GM12872 (cell line): ENCODE data around the gene FAM8A1.

Experiments
- TF ChIP-seq, protein P1 (sequence below): IDR thresholded peaks from 3 replicates; pipeline ENCODE4 v1.5.1; 2011; ENCODE audit warnings: low read depth, mild to moderate bottlenecking, low read length, moderate library complexity; ENCODE audit not compliant: insufficient read depth

FAM8A1 gene, protein sequence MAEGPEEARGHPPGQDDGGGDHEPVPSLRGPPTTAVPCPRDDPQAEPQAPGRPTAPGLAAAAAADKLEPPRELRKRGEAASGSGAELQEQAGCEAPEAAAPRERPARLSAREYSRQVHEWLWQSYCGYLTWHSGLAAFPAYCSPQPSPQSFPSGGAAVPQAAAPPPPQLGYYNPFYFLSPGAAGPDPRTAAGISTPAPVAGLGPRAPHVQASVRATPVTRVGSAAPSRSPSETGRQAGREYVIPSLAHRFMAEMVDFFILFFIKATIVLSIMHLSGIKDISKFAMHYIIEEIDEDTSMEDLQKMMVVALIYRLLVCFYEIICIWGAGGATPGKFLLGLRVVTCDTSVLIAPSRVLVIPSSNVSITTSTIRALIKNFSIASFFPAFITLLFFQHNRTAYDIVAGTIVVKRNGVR

DNA sequence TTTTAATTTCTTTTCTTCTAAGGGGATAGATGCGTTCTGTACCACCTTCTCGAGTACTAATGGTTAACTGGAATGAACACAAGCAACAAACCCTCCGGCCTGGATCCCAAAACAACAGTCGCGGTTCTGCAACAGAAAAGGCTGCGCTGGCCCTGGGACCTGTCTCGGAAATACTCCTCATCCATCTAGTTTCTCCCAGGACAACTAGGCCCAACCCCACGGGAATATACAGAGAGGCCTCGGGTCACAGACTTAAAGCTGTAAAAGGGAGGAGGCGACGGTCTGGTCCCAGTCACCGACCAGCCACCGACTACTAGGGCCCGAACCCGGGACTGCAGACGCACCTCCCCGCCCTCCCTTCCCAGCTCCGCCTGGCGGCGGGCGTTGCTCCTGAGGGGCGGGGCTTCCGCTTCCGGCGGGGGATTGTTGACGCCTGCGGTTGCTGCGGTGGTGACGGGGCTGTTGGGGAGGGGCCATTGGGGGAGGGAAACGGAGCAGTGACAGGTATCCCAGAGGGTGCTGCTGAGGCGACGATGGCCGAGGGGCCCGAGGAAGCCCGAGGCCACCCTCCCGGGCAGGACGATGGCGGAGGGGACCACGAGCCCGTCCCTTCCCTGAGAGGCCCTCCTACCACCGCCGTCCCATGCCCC is at the start of gene FAM8A1:
Gene FAM8A1 (plus strand): TSS at position 426 of the 650 bp plus-strand sequence. CDS start 108 bp downstream, at position 534.
- TF ChIP-seq, protein P1, sequence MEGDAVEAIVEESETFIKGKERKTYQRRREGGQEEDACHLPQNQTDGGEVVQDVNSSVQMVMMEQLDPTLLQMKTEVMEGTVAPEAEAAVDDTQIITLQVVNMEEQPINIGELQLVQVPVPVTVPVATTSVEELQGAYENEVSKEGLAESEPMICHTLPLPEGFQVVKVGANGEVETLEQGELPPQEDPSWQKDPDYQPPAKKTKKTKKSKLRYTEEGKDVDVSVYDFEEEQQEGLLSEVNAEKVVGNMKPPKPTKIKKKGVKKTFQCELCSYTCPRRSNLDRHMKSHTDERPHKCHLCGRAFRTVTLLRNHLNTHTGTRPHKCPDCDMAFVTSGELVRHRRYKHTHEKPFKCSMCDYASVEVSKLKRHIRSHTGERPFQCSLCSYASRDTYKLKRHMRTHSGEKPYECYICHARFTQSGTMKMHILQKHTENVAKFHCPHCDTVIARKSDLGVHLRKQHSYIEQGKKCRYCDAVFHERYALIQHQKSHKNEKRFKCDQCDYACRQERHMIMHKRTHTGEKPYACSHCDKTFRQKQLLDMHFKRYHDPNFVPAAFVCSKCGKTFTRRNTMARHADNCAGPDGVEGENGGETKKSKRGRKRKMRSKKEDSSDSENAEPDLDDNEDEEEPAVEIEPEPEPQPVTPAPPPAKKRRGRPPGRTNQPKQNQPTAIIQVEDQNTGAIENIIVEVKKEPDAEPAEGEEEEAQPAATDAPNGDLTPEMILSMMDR = peak; percentile 35; the same call in 2 of the 3 replicates

DNA sequence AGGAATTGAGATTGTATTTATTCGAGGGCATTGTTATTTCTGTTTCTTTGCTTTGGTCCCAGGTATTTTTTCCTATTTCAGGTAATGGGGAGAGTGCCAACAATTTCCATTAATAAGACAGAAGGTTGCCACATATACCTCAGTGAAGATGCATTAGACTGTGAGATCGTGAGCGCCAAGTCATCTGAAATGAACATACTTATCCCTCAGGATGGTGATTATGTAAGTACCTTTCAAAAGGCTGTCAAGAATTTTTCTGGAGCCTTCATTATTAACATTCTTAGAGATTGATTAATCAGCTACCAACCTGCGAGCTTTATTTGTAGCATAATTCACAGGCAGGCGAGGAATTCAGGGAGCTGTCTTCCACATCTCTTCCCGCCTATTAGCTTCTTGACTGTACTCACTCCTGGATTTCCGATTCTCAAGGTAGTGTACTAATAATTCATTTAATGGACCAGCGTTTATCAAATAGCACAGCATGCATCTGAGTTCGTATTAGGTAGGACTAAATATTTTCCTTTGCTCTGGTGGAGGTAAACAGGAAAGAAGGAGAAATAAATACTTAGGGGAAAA is 48.6 kb upstream of the FAM8A1 start:
- TF ChIP-seq, protein P1 = no peak

DNA sequence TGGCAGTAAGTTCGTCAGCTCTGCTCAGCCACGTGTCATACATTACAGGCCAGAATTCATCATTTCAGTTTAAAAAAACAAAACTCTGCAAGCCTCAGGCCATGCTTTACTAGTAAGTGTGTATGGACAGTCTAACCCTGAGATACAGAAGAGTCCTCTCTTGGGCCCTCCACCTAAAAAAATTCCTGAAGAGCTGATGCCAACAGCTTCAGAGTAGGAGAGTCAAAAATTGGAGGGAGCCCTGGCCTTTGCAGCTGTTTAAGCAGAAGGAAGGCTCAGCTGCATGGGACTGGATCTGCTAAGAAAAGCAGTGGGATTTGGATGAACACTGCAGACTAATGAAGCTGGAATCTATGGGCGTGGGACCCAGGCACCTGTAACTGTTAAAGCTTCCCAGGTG is 47.2 kb upstream of the FAM8A1 start:
- TF ChIP-seq, protein P1 = no peak

DNA sequence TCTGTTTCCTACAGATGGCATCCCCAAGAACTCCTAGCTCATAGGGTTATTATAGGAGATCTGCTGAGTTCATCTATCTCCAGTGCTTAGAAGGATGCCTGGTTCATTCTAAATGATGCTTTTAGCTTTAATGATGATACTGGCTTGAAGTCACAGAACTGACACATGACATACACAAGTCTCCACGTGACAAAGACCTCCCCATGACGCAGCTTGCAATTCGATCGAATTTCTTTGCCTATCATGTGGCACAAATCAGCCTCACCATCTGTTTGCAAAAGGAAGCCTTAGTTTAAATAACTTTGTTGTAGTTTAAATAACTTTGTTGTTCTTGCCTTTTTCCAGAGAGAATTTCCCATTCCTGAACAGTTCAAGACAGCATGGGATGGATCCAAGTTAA is 44.1 kb upstream of the FAM8A1 start:
- TF ChIP-seq, protein P1 = no peak

DNA sequence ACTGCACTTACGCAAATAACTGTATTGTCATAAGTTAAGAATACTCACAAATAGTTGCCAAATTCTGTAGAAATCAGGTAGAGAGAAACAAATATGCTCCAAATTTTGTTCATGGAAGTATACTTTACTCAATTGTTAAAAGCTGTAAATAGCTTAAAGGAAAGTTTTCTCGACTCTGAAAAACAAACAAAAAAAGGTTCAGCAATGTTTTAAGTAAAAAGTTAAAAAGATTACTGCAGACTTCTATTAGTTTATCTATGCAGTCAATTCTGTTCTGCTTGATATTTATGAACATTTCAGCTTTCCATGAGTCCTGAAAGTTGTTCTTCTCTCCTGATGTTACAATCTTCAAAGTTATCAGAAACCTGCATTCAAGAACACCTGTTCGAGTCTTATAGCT is 37.5 kb upstream of the FAM8A1 start:
- TF ChIP-seq, protein P1 = no peak

DNA sequence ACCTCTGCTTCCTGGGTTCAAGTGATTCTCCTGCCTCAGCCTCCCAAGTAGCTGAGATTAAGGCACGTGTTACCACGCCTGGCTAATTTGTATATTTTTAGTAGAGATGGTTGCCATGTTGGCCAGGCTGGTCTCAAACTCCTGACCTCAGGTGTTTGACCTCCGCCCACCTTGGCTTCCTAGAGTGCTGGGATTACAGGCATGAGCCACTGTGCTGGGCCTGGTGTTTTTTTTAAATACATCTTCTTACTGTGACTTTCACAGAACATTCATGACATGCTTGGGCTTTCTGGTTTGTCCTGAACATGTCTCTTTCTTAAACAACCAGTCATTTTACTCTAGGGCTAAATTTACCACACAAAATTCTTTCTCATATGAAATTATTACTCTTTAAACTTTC is 34.7 kb upstream of the FAM8A1 start:
- TF ChIP-seq, protein P1 = no peak

DNA sequence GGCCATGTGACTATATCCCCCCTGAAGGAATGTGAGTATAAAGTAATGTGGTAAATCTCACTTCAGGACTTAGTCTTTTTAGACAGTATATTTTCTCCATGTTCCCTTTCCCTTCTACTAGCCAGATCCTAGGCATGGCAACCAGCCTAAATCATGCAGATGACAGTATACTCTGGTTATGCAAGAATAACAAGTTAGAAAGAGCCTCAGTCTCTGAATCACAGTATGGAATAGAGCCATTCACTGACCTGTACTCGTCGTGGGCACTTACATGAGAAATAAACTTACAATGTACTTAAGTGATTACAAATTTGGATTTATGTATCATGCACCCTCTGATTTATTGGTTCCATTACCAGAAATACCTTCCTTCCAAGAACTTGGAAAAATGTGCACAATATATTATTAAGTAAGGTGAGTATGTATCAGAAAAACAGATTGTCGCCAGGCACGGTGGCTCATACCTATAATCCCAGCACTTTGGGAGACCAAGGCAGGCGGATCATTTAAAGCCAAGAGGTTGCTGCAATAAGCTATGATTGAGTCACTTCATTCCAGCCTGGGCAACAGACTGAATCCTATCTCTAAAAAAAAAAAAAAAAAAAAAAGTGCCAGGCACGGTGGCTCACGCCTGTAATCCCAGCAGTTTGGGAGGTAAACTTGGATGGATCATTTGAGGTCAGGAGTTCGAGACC is 25.1 kb upstream of the FAM8A1 start:
- TF ChIP-seq, protein P1 = no peak
